Activated CD8-positive, alpha-beta memory T cell treated with anti-CD3 and anti-CD28 coated beads, Interleukin-2, amount 50 U/mL, for 48 hours (primary cell): ENCODE results near the gene LCN10.
"Not testable (repeated sequence)": the region's sequence is repeated elsewhere in the genome, so short reads cannot be mapped to it uniquely, and the experiment has no call there.

Experiments used
- DNase-seq: peaks from one replicate; pipeline ENCODE4 v3.0.0-alpha.2; 2020

Gene LCN10

DNA sequence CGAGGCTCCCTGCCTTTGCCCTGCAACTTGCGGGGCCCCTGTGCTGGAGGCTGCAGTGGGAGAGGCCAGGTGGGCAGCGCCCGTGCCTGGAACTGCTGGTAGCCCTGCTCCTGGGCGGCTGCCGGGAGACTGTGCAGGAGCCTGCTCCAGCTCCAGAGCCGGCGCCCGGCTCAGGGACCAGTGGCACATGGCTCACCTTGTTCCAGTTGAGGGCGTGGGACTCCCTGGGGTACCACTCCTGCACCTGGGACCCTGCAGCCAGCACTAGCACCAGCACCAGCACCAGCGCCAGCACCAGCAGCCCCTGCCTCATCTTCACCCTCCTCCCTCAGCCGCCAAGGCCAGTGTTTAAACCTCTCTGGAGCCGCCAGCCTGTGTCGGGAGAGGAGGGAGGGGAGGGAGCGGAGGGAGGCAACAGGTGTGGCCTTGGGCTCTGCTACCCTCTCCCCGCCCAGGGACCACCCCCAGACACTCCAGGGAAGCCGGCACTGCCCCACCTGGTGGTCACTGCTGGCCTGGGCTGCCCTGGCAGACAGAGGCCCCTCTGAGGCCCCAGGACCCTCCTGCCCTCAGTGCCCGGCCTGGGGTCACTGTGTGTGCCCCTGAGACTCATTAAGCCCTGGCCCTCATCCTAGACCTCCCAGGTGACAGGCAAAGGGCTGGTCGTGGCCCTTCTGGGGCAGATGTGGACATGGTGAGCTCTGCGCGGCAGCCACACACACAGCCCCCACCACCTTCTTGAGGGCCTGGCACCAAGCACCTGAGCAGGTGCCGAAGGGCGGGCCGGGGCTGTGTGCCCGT is at the start of gene LCN10:
LCN10 (minus strand) TSS at position 350 of the 801 bp plus-strand sequence; CDS start at position 313, 37 bp downstream.
- no peak for DNase-seq

DNA sequence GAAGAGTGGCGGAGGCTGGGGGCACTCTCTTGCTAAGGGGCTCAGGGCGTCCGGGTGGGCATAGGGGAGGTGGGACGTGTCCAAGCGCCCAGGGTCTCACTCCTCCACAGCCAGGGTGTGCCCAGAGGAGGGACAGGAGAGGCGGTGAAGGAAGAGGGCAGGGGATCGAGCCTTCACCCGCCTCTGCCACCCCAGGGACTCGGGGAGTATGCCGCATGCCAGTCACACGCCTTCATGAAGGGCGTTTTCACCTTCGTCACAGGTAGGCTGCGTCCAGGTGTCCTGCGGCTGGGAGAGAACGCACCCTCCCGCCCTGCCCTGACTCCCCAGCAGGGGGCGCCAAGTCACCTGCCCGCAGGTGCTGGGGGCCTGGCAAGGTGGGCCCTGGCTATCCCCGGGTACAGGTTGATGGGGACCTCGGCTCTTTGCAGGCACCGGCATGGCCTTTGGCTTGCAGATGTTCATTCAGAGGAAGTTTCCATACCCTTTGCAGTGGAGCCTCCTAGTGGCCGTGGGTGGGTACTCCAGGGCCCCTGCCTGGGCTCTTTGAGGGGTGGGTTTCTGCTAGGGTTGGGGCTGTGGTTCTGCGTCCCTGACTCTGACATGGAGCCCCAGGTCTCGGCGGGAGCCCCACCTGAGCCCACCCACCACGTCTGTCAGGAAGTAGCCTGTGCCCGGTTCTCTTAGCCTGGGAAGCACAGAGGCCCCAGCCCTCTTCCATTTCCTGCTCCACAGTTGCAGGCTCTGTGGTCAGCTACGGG is 49.0 kb upstream of the LCN10 start:
- peak; percentile 84 for DNase-seq

GRCh38 chr9:136790640-136791515 is 48.1 kb upstream of the LCN10 start, which contains the start of gene TMEM141:
Gene TMEM141, plus strand, starts transcription at chr9:136791344. Its CDS starts 27 bp downstream, at chr9:136791371.
- DNase-seq = peak; percentile 99

DNA sequence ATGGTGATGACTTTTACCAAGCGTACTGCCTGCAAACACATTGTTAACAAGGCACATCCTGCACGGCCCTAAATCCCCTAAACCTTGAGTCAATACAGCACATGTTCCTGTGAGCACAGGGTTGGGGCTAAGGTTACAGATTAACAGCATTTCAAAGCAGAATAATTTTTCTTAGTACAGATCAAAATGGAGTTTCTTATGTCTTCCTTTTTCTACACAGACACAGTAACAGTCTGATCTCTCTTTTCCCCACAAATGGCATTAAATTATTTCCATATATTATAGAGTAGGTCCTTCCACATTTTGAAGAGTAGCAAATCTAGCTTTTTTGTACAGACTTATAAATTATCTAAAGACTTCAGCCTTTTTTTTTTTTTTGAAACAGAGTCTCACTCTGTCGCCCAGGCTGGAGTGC is 46.8 kb upstream of the LCN10 start:
- no peak for DNase-seq

DNA sequence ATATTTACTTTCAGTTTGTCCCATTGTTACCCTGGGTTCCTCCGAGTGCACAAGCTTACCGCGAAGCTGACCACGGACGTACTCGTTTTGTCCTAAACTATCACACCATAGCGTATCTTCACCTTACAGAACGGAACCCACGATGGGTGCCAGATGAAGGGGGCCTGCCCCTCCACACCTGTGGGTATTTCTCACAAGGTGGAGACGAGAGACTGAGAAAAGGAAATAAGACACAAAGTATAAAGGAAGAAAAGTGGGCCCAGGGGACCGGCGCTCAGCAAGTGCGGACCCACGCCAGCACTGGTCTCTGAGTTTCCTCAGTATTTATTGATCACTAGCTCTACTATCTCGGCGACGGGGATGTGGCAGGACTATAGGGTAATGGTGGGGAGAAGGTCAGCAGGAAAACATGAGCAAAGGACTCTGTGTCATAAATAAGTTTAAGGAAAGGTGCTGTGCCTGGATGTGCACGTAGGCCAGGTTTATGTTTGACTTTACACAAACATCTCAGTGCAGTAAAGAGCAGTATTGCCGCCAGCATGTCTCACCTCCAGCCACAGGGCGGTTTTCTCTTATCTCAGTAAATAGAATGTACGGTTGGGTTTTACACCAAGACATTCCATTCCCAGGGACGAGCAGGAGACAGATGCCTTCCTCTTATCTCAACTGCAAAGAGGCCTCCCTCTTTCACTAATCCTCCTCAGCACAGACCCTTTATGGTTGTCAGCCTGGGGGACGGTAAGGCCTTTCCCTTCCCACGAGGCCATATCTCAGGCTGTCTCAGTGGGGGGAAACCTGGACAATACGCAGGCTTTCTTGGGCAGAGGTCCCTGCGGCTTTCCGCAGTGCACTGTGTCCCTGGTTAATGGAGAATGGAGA is 46.1 kb upstream of the LCN10 start:
- not testable (repeated sequence) for DNase-seq

GRCh38 chr9:136787690-136788400 is 45.1 kb upstream of the LCN10 start:
- DNase-seq = peak; percentile 86

DNA sequence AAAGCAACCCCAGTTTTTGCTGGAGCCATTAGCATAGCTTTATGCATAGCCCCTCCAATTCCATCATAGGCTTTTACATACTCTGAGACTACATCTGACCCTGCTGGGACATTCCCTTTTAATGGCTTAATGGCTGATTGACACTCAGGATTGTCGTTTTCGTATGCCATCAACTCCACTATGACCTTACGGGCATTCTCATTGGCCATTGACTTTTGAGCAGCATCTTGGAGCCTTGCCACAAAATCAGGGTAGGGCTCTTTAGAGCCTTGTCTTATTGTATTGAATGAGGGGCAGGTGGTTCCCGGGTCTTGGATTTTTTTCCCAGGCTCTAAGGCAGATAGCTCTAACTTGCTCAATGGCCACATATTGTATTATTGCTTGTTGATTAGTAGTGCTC is 44.2 kb upstream of the LCN10 start:
- DNase-seq = not testable (repeated sequence)

- DNase-seq = no peak
Measured at GRCh38 chr9:136786451-136786850, 43.7 kb upstream of the LCN10 start.

DNA sequence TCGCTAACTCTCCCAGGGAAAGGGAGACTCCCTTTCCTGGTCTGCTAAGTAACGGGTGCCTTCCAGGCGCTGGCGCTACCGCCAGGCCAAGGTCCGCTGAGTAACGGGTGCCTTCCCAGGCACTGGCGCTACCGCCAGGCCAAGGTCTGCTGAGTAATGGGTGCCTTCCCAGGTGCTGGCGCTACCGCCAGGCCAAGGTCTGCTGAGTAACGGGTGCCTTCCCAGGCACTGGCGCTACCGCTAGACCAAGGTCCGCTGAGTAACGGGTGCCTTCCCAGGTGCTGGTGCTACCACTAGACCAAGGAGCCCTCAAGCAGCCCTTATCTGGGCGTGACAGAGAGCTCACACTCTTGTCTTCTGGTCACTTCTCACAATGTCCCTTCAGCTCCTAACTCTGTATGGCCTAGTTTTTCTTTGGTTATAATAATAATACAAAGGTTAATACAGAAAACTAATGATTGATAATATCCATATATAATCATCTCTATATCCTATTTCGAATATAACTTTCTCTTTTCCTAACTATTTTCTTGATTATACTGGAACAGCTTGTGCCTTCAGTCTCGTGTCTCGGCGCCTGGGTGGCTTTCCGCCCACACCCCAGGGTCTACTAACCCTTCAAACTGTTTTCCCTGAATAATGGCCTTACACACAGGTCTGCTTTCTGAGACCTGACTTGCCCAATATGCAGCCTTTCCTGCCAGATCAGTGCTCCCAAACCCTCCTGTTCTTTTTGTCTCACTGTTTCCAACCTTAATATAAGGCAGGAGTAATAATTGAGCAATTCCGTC is 43.0 kb upstream of the LCN10 start:
- DNase-seq = not testable (repeated sequence)

- no peak for DNase-seq
Measured at GRCh38 chr9:136784997-136785361, 42.2 kb upstream of the LCN10 start.

DNA sequence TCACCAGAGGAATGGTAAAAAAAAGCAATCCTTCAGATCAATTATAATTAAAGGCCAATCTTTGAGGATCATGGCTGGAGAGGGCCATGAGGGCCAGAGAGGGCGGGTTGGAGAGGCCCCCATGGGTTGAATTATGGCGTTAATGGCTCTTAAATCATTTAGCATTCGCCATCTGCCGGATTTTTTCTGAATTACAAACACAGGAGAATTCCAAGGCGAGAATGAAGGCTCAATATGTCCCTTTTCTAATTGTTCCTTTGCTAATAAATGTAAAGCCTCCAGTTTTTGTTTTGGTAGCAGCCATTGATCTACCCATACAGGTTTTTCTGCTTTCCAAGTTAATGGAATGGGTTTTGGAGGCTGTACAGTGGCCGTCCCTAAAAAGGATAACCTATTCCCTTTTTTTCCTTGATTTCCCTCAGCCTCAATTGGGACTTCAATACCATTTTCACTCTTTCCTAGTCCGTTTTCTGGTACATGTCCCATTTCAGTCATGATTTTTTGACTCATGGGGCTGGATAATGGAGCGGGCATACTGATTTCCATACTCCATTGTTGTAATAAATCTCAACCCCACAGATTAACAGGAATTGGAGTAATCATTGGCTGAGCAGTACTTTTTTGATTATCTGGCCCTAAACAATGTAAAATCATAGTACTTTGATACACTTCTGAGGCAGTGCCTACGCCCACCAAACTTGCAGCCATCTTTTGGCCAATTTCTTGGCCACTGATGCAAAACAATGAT is 41.7 kb upstream of the LCN10 start:
- no peak for DNase-seq

GRCh38 chr9:136782452-136782851 is 39.7 kb upstream of the LCN10 start:
- DNase-seq = no peak

- DNase-seq = no peak
Measured at GRCh38 chr9:136779808-136780207, 37.1 kb upstream of the LCN10 start.

DNA sequence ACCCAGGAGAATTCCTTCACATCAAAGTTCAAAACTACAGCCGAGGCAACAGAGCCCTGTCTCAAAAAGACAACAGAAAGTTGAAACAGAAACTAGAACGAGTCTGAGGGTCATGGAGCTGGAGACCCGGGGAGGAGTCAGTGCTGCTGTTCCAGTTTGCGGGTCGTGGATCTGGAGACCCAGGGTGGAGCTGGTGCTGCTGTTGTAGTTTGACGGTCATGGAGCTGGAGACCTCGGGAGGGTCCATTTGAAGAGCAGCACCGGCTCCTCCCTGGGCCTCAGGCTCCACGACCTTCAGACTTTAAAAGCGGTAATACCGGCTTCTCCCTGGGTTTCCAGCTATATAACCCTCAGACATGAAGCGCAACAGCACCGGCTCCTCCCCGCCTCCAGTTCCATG is 34.6 kb upstream of the LCN10 start:
- no peak for DNase-seq

DNA sequence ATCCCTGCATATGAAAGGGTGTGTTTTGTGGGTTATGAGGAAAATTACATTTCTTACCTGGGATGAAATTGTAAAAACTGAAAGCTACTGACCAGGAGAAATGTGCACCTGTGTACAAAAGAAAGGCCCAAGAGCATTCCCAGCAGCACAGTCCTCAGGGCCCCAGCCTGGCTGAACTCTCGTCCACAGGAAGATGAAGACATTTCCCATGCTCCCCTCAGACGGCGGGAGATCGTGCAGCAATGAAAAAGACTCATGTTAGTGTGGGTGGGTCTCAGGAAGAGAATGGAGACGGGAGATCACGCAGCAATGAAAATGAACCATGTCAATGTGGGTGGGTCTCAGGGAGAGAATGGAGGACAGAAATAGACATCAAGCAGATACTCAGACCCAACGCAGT is 34.2 kb upstream of the LCN10 start:
- no peak for DNase-seq

DNA sequence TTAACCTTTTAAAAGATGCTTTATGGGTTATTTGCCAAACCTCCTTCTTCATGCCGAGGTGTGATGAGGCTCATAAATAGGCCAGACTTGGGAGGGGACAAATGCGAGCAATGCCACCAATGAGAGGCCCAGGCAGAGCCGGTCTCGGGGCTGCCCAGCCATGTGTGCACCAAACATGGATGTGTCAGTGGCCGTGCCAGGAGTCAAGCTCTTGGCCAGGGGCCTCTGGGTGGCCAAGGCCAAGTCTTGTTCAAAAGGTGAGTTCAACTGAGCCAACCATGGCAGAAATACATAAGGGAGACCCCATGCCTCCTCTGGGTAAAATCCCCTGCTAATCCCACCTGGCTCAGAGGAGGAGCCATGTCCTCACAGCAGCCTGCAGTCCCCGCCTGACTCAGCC is 32.5 kb upstream of the LCN10 start:
- DNase-seq = no peak

- DNase-seq = no peak
Measured at GRCh38 chr9:136774416-136775045, 31.8 kb upstream of the LCN10 start.

GRCh38 chr9:136773386-136774044 is 30.8 kb upstream of the LCN10 start:
- no peak for DNase-seq
